Muscle layer of duodenum (tissue), 2 donors: ENCODE results near the gene N4BP2.
"Not testable (repeated sequence)": the region's sequence is repeated elsewhere in the genome, so short reads cannot be mapped to it uniquely, and the experiment has no call there.

Experiments used
- H3K27ac ChIP-seq: one replicate; pipeline ENCODE4 v1.7.0; 2013; ENCODE audit warnings: mild to moderate bottlenecking, low read length
- H3K27me3 ChIP-seq: one replicate; pipeline ENCODE4 v1.7.0; 2013; ENCODE audit warnings: low read depth, mild to moderate bottlenecking, control low read depth, low read length
- H3K36me3 ChIP-seq, 2 donors: one replicate each; pipeline ENCODE4 v1.7.0; 2013; ENCODE audit warnings: low read length in 2 of 2, control low read depth in 1 of 2, mild to moderate bottlenecking in 1 of 2; ENCODE audit not compliant: insufficient read depth in 2 of 2, control insufficient read depth in 1 of 2
- H3K4me1 ChIP-seq, 2 donors: one replicate each; pipeline ENCODE4 v1.7.0; 2013; ENCODE audit warnings: low read length in 2 of 2, mild to moderate bottlenecking in 2 of 2, control low read depth in 1 of 2, moderate library complexity in 1 of 2; ENCODE audit not compliant: insufficient read depth in 2 of 2, control insufficient read depth in 1 of 2
- H3K4me3 ChIP-seq, 2 donors: one replicate each; pipeline ENCODE4 v1.7.0; 2013; ENCODE audit warnings: low read length in 2 of 2, low read depth in 1 of 2, mild to moderate bottlenecking in 1 of 2
- H3K9me3 ChIP-seq, 2 donors: one replicate each; pipeline ENCODE4 v1.7.0; 2013; ENCODE audit warnings: low read length in 2 of 2, control low read depth in 1 of 2, mild to moderate bottlenecking in 1 of 2; ENCODE audit not compliant: control insufficient read depth in 1 of 2
- donor health status: healthy.

Gene N4BP2

DNA sequence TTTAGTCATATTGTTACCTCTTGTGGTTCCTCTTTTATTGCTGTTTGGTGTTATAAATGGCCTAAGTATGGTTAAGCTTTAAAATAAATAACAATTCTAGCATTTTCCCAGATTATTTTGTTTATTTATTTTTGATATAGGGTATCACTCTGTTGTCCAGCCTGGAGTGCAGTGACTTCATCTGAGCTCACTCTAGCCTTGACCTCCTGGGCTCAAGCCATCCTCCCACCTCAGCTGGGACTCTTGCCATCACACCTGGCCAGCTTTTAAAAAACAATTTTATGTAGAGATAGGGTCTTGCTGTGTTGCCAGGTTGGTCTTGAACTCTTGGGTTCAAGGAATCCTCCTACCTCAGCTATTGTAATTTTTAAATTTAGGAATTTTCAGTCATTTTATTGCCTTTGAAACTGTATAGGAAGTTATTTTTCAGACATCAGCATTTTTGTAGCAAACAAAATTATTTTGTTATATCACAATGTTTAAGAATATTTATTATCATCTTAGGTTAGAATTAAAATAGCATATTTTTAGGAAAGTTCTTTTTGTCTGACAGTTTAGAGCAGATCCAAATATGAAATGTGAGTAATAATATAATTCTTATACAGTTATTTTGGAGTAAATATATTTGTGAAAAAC, 73.9 kb downstream of the N4BP2 start:
- Histone ChIP-seq H3K27ac (no peak overlapping the region), H3K36me3 (peaks cover 0 to 3% of the 10 kb centered on the region in 2 donors), H3K27me3 (no peaks in the 10 kb centered on the region), H3K4me1 (no peaks in the 10 kb centered on the region), H3K4me3 (no peak overlapping the region), H3K9me3 (no peaks in the 10 kb centered on the region)

DNA sequence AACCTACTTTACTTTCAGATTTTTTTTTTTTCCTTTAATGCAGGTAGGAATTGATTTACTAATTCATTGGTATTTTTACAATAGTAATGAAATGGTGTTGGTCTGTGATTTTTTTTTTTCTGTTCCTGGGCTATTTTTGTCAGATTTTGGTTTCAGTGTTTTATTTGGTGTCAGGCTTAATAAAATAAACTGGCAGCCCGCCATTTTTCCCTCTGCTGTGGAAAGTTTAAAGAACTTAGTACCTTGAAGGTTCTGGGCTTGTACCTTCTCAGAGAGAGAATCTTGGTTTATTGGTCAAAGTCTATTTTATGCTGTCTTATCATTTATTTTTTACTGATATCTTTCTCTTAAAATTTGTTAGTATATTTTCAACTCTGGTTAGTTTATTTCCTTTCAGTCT, 76.2 kb downstream of the N4BP2 start:
- Histone ChIP-seq H3K4me1 (no peaks in the 10 kb centered on the region), H3K27ac (no peak overlapping the region), H3K36me3 (peaks cover 0 to 7% of the 10 kb centered on the region in 2 donors), H3K4me3 (no peak overlapping the region), H3K9me3 (no peaks in the 10 kb centered on the region), H3K27me3 (no peaks in the 10 kb centered on the region)

- Histone ChIP-seq H3K27ac (no peak overlapping the region), H3K9me3 (no peaks in the 10 kb centered on the region), H3K36me3 (peaks cover 0 to 7% of the 10 kb centered on the region in 2 donors), H3K4me3 (no peak overlapping the region), H3K27me3 (no peaks in the 10 kb centered on the region), H3K4me1 (no peaks in the 10 kb centered on the region)
Observed at GRCh38 chr4:40134206-40134917, 77.7 kb downstream of the N4BP2 start.

DNA sequence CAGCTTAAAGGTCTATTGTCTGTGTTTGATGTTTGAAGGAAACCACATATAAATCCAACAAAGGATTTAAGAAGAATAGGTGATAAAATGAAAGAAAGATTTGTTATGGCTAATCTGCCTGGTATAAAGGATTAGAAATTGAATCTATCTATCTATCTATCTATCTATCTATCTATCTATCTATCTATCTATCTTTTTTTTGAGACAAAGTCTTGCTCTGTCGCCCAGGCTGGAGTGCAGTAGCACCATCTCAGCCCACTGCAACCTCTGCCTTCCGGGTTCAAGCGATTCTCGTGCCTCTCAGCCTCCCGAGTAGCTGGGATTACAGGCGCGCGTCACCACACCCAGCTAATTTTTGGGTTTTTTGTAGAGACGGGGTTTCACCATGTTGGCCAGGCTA, 79.6 kb downstream of the N4BP2 start:
- H3K4me1 ChIP-seq, H3K4me3 ChIP-seq, H3K9me3 ChIP-seq, H3K36me3 ChIP-seq, H3K27ac ChIP-seq, H3K27me3 ChIP-seq: not testable (repeated sequence)

DNA sequence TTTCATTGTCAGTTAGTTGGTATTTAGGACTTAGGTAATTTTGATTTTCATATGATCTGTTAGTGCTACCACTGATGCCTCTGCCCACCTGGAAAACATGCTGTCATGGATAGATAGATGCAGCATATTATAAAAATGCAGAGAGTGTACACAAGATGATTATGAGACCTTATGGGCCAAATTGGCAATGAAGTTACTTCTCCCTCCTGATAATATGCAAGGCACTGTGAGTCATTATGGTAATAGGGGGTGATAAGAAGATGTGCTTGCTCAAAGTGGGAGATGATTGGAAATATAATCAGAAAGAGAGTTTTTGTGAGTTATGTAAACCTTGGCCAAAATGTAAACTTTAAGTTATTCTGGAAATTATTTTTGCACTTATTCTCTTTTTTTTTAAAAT, 83.5 kb downstream of the N4BP2 start:
- H3K36me3 ChIP-seq, result peaks cover 0 to 7% of the 10 kb centered on the region in 2 donors
- H3K27me3 ChIP-seq, result no peaks in the 10 kb centered on the region
- H3K27ac ChIP-seq, result no peak overlapping the region
- no peaks in the 10 kb centered on the region for H3K4me1 ChIP-seq
- H3K4me3 ChIP-seq, result no peak overlapping the region
- no peaks in the 10 kb centered on the region for H3K9me3 ChIP-seq

DNA sequence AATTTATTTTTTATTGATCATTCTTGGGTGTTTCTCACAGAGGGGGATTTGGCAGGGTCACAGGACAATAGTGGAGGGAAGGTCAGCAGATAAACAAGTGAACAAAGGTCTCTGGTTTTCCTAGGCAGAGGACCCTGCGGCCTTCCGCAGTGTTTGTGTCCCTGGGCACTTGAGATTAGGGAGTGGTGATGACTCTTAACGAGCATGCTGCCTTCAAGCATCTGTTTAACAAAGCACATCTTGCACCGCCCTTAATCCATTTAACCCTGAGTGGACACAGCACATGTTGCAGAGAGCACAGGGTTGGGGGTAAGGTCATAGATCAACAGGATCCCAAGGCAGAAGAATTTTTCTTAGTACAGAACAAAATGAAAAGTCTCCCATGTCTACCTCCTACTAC, 83.9 kb downstream of the N4BP2 start:
- not testable (repeated sequence) for H3K36me3 ChIP-seq, H3K9me3 ChIP-seq, H3K27me3 ChIP-seq, H3K4me1 ChIP-seq, H3K27ac ChIP-seq, H3K4me3 ChIP-seq

- Histone ChIP-seq H3K4me1 (no peaks in the 10 kb centered on the region), H3K9me3 (no peaks in the 10 kb centered on the region), H3K27me3 (no peaks in the 10 kb centered on the region), H3K27ac (no peak overlapping the region), H3K36me3 (no peaks in the 10 kb centered on the region), H3K4me3 (no peak overlapping the region)
Observed at GRCh38 chr4:40143926-40144508, 87.4 kb downstream of the N4BP2 start.

DNA sequence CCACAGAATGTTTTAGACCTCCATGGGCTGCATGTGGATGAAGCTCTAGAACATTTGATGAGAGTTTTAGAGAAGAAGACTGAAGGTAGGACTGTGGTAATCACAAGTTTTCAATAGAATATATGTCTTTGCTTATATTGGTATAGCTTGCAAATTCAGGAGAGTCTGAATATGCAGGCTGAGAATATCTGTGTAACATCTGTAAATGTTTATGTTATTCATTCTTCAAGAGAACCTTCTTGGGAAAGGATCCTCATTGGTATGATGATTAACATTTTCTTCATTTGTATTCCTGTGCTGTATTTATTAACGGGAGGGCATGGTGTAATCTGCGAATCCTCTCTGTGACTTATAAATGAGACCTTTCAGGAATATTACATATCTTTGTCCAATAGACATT, 88.1 kb downstream of the N4BP2 start:
- H3K27ac ChIP-seq, result no peak overlapping the region
- no peaks in the 10 kb centered on the region for H3K9me3 ChIP-seq
- H3K36me3 ChIP-seq, result no peaks in the 10 kb centered on the region
- H3K4me3 ChIP-seq, result no peak overlapping the region
- no peaks in the 10 kb centered on the region for H3K4me1 ChIP-seq
- H3K27me3 ChIP-seq, result no peaks in the 10 kb centered on the region

DNA sequence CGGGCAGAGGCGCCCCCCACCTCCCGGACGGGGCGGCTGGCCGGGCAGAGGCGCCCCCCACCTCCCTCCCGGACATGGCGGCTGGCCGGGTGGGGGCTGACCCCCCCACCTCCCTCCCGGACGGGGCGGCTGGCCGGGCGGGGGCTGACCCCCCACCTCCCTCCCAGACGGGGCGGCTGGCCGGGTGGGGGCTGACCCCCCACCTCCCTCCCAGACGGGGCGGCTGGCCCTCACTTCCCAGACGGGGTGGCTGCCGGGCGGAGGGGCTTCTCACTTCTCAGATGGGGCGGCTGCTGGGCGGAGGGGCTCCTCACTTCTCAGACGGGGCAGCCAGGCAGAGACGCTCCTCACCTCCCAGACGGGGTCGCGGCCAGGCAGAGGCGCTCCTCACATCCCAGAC, 90.8 kb downstream of the N4BP2 start:
- not testable (repeated sequence) for H3K27ac ChIP-seq, H3K4me3 ChIP-seq, H3K27me3 ChIP-seq, H3K9me3 ChIP-seq, H3K36me3 ChIP-seq, H3K4me1 ChIP-seq

GRCh38 chr4:40149960-40150385, 93.3 kb downstream of the N4BP2 start:
- Histone ChIP-seq H3K4me1 (no peaks in the 10 kb centered on the region), H3K27ac (no peak overlapping the region), H3K36me3 (no peaks in the 10 kb centered on the region), H3K4me3 (no peak overlapping the region), H3K27me3 (no peaks in the 10 kb centered on the region), H3K9me3 (no peaks in the 10 kb centered on the region)

DNA sequence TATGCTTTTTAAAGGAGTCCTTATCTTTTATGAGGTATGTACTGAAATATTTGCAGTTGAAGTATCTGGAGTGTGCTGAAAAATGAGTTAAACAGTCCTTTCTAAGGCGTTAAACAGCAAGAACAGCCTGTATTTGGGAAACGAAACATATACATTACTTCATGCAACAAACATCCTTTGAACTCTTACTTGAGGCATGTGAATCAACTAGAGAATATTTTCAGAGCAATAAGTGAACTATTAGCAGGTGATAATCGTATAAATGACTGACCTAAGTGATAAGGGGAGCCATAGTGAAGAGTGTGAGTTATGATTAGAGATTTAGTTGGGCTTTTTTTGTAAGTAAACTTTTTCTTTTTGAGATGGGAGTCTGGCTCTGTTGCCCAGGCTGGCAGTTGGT, 94.3 kb downstream of the N4BP2 start:
- Histone ChIP-seq H3K4me1 (no peaks in the 10 kb centered on the region), H3K27me3 (no peaks in the 10 kb centered on the region), H3K9me3 (no peaks in the 10 kb centered on the region), H3K27ac (no peak overlapping the region), H3K4me3 (no peak overlapping the region), H3K36me3 (no peaks in the 10 kb centered on the region)
